ENCODE results near the gene GAGE10. TPM values are rescaled to one million over a fixed set of nuclear protein-coding genes. Genes with fewer than 3 reads are reported as not detected.
"Not testable (repeated sequence)": the region's sequence is repeated elsewhere in the genome, so short reads cannot be mapped to it uniquely, and the experiment has no call there.

Gene GAGE10
- total RNA-seq, 2 donors from 2014 or later: not detected

DNA sequence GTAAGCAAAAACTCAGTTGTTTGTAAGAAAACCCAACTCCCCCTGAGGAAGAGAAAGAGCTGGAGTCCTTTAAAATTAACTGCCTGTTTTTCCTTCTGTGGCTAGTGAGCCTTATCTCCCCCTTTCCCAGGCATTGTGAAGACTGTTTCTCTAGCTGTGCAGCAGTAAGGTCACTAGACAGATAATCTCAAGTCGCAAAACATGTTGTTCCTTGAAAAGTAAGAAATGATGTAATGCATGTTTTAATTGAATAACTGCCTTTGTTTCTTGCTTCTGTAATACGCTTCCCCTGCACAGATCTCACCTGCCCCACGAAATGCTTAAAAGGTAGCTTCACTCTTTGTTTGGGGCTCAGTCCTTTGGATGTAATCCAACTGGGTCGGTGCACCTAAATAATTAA lies 12.6 kb downstream of the GAGE10 start:
- H3K36me3 ChIP-seq: no peaks in the 10 kb centered on the region
- H3K27ac ChIP-seq: no peak overlapping the region
- intact Hi-C loops (cut with DNase I): no loop called here
- H3K9ac ChIP-seq (ENCODE audit: low read depth in 2 of 2, low read length in 2 of 2): no peak overlapping the region
- no peak overlapping the region for H3K4me3 ChIP-seq
- no peaks in the 10 kb centered on the region for H3K4me1 ChIP-seq
- H3K27me3 ChIP-seq: no peaks in the 10 kb centered on the region
- TF ChIP-seq, protein P1, sequence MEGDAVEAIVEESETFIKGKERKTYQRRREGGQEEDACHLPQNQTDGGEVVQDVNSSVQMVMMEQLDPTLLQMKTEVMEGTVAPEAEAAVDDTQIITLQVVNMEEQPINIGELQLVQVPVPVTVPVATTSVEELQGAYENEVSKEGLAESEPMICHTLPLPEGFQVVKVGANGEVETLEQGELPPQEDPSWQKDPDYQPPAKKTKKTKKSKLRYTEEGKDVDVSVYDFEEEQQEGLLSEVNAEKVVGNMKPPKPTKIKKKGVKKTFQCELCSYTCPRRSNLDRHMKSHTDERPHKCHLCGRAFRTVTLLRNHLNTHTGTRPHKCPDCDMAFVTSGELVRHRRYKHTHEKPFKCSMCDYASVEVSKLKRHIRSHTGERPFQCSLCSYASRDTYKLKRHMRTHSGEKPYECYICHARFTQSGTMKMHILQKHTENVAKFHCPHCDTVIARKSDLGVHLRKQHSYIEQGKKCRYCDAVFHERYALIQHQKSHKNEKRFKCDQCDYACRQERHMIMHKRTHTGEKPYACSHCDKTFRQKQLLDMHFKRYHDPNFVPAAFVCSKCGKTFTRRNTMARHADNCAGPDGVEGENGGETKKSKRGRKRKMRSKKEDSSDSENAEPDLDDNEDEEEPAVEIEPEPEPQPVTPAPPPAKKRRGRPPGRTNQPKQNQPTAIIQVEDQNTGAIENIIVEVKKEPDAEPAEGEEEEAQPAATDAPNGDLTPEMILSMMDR (IDR thresholded peaks at IDR 0.05): no peak
- no peaks in the 10 kb centered on the region for H3K9me3 ChIP-seq
- DNase-seq: no peak

DNA sequence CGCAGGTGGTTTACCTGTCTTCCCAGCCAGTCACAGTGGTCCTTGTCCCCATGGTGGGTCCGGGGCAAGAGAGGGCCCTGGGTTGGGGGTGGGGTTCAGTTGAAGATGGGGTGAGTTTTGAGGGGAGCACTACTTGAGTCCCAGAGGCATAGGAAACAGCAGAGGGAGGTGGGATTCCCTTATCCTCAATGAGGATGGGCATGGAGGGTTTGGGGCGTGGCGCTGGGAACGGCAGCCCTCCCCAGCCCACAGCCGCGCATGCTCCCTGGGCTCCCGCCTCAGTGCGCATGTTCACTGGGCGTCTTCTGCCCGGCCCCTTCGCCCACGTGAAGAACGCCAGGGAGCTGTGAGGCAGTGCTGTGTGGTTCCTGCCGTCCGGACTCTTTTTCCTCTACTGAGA lies 18.3 kb downstream of the GAGE10 start, which contains the start of gene GAGE12J:
GAGE12J (plus strand) TSS at position 301 of the 400 bp plus-strand sequence. CDS start 1,157 bp downstream, outside the sequence.
- H3K9me3 ChIP-seq; intact Hi-C loops (cut with DNase I); H3K9ac ChIP-seq (ENCODE audit: low read depth in 2 of 2, low read length in 2 of 2); H3K4me1 ChIP-seq; H3K4me3 ChIP-seq; DNase-seq; H3K27me3 ChIP-seq; H3K36me3 ChIP-seq; H3K27ac ChIP-seq: not testable (repeated sequence)

DNA sequence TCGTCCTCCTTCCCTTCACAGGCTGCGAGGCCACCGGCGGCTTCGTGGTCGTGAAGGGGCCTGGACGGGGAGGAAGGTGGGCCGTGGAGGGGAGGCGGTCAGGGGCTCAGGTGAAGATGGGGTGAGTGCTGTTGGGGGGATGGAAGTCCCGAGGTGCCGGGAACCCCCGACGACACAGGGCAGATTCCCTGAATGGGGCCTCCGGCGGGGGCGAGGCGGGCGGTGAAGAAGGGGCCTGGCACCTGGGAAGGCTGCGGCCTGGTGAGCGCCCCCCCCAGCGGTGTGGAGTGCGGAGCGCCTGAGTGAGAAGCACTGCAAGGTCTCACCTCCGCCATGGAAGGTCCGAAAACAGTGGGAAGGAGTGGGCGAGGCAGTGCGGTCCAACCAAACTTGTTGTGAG lies 18.8 kb downstream of the GAGE10 start:
- H3K4me1 ChIP-seq; H3K9ac ChIP-seq (ENCODE audit: low read depth in 2 of 2, low read length in 2 of 2); H3K4me3 ChIP-seq; H3K27me3 ChIP-seq; H3K27ac ChIP-seq; H3K36me3 ChIP-seq; DNase-seq; intact Hi-C loops (cut with DNase I); H3K9me3 ChIP-seq: not testable (repeated sequence)

DNA sequence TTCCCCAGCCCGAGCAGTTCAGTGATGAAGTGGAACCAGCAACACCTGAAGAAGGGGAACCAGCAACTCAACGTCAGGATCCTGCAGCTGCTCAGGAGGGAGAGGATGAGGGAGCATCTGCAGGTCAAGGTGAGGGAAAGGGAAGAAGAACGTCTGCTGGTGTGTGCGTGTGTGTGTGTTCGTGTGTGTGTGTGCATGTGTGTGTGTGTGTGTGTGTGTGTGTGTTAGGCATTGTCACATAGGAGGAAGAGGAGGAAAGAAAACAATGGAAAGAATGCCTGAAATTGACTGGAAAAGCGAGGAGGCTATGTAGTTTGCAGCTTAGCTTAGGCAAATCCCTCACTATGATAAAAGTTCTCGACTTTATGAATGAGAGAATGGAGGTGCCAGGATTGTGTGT lies 20.3 kb downstream of the GAGE10 start:
- intact Hi-C loops (cut with DNase I); H3K27me3 ChIP-seq; H3K4me1 ChIP-seq; H3K4me3 ChIP-seq; H3K9ac ChIP-seq (ENCODE audit: low read depth in 2 of 2, low read length in 2 of 2); H3K9me3 ChIP-seq; DNase-seq; H3K36me3 ChIP-seq; H3K27ac ChIP-seq: not testable (repeated sequence)

DNA sequence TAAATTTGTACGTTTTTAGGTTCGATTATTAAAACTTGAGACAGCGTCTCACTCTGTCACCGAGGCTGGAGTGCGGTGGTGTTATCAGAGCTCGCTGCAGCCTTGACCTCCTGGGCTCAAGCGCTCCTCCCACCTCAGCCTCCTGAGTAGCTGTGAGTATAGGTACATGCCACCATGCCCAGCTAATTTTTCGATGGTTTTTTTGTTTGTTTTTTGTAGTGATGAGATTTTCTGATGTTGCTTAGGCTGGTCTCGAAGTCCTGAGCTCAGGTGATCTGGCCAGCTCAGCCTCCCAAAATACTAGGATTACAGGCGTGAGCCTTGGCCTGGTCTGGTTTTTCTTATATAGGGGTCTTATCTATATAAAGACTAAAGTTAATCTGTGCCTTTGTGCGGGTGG lies 27.0 kb downstream of the GAGE10 start:
- H3K4me1 ChIP-seq; H3K36me3 ChIP-seq; H3K27me3 ChIP-seq; H3K9ac ChIP-seq (ENCODE audit: low read depth in 2 of 2, low read length in 2 of 2); H3K9me3 ChIP-seq; H3K4me3 ChIP-seq; DNase-seq; intact Hi-C loops (cut with DNase I); H3K27ac ChIP-seq: not testable (repeated sequence)

DNA sequence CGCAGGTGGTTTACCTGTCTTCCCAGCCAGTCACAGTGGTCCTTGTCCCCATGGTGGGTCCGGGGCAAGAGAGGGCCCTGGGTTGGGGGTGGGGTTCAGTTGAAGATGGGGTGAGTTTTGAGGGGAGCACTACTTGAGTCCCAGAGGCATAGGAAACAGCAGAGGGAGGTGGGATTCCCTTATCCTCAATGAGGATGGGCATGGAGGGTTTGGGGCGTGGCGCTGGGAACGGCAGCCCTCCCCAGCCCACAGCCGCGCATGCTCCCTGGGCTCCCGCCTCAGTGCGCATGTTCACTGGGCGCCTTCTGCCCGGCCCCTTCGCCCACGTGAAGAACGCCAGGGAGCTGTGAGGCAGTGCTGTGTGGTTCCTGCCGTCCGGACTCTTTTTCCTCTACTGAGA lies 27.8 kb downstream of the GAGE10 start, which contains the start of gene GAGE13:
GAGE13 (plus strand) TSS at position 301 of the 400 bp plus-strand sequence. CDS start 1,156 bp downstream, outside the sequence.
- H3K36me3 ChIP-seq; intact Hi-C loops (cut with DNase I); H3K27ac ChIP-seq; H3K4me3 ChIP-seq; H3K9me3 ChIP-seq; H3K27me3 ChIP-seq; DNase-seq; H3K4me1 ChIP-seq; H3K9ac ChIP-seq (ENCODE audit: low read depth in 2 of 2, low read length in 2 of 2): not testable (repeated sequence)

DNA sequence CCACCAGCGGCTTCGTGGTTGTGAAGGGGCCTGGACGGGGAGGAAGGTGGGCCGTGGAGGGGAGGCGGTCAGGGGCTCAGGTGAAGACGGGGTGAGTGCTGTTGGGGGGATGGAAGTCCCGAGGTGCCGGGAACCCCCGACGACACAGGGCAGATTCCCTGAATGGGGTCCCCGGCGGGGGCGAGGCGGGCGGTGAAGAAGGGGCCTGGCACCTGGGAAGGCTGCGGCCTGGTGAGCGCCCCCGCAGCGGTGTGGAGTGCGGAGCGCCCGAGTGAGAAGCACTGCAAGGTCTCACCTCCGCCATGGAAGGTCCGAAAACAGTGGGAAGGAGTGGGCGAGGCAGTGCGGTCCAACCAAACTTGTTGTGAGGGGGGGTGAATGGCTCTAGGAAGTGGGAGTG lies 28.4 kb downstream of the GAGE10 start:
- H3K9me3 ChIP-seq: not testable (repeated sequence)

DNA sequence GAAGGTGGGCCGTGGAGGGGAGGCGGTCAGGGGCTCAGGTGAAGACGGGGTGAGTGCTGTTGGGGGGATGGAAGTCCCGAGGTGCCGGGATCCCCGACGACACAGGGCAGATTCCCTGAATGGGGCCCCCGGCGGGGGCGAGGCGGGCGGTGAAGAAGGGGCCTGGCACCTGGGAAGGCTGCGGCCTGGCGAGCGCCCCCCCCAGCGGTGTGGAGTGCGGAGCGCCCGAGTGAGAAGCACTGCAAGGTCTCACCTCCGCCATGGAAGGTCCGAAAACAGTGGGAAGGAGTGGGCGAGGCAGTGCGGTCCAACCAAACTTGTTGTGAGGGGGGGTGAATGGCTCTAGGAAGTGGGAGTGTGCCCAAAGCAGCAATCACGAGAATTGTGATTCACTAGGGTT lies 38.0 kb downstream of the GAGE10 start:
- H3K4me3 ChIP-seq; DNase-seq; H3K27me3 ChIP-seq; H3K4me1 ChIP-seq; H3K9me3 ChIP-seq; intact Hi-C loops (cut with DNase I); H3K9ac ChIP-seq (ENCODE audit: low read depth in 2 of 2, low read length in 2 of 2); H3K36me3 ChIP-seq; H3K27ac ChIP-seq: not testable (repeated sequence)

More for the DNA sequence above, 28.4 kb downstream of the GAGE10 start:
- DNase-seq; H3K4me3 ChIP-seq; H3K9ac ChIP-seq (ENCODE audit: low read depth in 2 of 2, low read length in 2 of 2); H3K36me3 ChIP-seq; H3K27ac ChIP-seq; H3K27me3 ChIP-seq; H3K4me1 ChIP-seq; intact Hi-C loops (cut with DNase I): not testable (repeated sequence)

DNA sequence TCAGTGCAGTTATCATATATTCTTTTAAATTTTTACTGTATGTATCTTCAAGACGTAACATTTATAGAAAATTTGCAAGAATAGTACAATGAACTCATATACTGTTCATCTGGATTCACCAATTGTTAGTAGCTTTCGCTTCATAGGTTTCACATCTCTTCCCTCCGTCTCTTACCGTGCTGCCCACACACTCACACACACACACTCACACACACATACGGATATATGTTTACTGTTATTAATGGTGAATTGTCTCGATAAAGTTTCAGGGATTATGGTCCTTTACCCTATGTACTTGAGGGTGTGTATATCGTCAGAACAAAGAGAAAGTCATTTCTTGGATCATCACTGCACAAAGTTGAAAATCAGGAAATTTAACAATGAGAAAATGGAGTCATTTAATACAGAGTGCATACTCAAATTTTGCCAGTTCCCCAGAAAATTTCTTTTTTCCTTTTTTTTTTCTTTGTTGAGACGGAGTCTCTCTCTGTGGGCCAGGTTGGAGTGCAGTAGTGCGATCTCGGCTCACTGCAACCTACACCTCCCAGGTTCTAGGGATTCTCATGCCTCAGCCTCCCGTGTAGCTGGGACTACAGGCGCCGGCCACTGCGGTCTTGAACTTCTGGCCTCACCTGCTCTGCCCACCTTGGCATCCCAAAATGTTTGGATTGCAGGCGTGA lies 41.2 kb downstream of the GAGE10 start:
- H3K4me3 ChIP-seq; H3K9me3 ChIP-seq; H3K27ac ChIP-seq; intact Hi-C loops (cut with DNase I); DNase-seq; H3K36me3 ChIP-seq; H3K9ac ChIP-seq (ENCODE audit: low read depth in 2 of 2, low read length in 2 of 2); H3K27me3 ChIP-seq; H3K4me1 ChIP-seq: not testable (repeated sequence)

DNA sequence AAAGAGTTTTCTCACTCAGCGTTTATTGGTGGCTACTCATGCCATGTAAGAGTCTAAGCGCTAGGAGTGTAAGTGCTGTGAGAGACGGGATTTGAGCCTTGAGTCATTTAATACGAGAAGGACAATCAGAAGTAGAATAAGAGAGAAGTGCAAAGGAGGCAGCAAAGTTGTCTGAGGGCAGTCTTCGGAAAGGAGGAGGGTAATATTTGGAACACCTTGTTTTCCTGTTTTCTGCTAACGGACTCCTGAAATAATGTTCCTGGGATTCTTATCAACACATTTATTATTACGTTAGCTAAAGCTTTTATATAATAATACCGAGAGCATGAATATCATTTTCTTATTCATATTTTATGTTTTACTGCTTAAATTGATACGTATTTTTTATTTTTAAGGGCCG lies 42.0 kb downstream of the GAGE10 start:
- intact Hi-C loops (cut with DNase I); DNase-seq; H3K4me3 ChIP-seq; H3K27ac ChIP-seq; H3K27me3 ChIP-seq; H3K9ac ChIP-seq (ENCODE audit: low read depth in 2 of 2, low read length in 2 of 2); H3K4me1 ChIP-seq; H3K36me3 ChIP-seq; H3K9me3 ChIP-seq: not testable (repeated sequence)

DNA sequence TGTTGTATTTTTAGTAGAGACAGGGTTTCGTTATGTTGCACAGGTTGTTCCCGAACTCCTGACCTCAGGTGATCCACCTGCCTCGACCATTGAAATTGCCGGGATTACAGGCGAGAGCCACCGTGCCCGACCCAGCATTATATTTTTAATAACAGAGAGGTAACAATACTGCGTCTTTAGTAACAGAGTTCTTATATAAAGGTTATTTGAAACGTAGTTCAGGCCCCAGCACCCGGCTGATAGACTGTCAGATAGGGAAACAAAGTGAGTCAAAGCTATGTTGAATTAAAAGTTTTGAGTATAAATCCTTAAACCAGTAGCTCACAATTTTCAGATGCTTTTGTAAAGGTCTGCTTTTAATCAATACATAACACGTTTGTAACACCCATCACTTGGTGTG lies 42.7 kb downstream of the GAGE10 start:
- H3K27me3 ChIP-seq; intact Hi-C loops (cut with DNase I); H3K4me1 ChIP-seq; DNase-seq; H3K9me3 ChIP-seq; H3K36me3 ChIP-seq; H3K4me3 ChIP-seq; H3K27ac ChIP-seq; H3K9ac ChIP-seq (ENCODE audit: low read depth in 2 of 2, low read length in 2 of 2): not testable (repeated sequence)

Data from colonic mucosa (tissue), 4 donors.